ENCODE measurements around the gene MRPS10.

MRPS10 gene

GRCh38 chr6:42232035-42232434 is 14.4 kb upstream of the MRPS10 start:
- no peak for ATAC-seq
- TF ChIP-seq TSHZ2 (CRISPR knock-in tag; IDR thresholded peaks at IDR 0.05) (no peak), ZFP30 (CRISPR knock-in tag; IDR thresholded peaks at IDR 0.05) (no peak), ZFP3 (CRISPR knock-in tag; IDR thresholded peaks at IDR 0.05) (no peak), ZNF8 (CRISPR knock-in tag; IDR thresholded peaks at IDR 0.05) (no peak), CREB5 (CRISPR knock-in tag; IDR thresholded peaks at IDR 0.05; ENCODE audit: low read depth) (no peak), ISL1 (CRISPR knock-in tag; IDR thresholded peaks at IDR 0.05) (no peak), TOX (CRISPR knock-in tag; IDR thresholded peaks at IDR 0.05; ENCODE audit: borderline replicate concordance) (no peak), ZNF565 (CRISPR knock-in tag; conservative IDR thresholded peaks at IDR 0.05; ENCODE audit: low read depth) (no peak), TCF4 (CRISPR knock-in tag; IDR thresholded peaks at IDR 0.05; ENCODE audit: borderline replicate concordance) (no peak), ARNTL (CRISPR knock-in tag; IDR thresholded peaks at IDR 0.05; ENCODE audit: borderline replicate concordance, low read depth) (no peak), ZNF70 (CRISPR knock-in tag; IDR thresholded peaks at IDR 0.05) (no peak), OSR1 (CRISPR knock-in tag; IDR thresholded peaks at IDR 0.05) (no peak), POU6F1 (CRISPR knock-in tag; IDR thresholded peaks at IDR 0.05; ENCODE audit: borderline replicate concordance, low read depth) (no peak), PATZ1 (CRISPR knock-in tag; IDR thresholded peaks at IDR 0.05; ENCODE audit: borderline replicate concordance) (no peak), ZC3H10 (CRISPR knock-in tag; IDR thresholded peaks at IDR 0.05) (no peak), BACH2 (CRISPR knock-in tag; IDR thresholded peaks at IDR 0.05; ENCODE audit: borderline replicate concordance) (no peak), PPARA (CRISPR knock-in tag; IDR thresholded peaks at IDR 0.05; ENCODE audit: borderline replicate concordance) (no peak), GLIS3 (CRISPR knock-in tag; IDR thresholded peaks at IDR 0.05) (no peak)

- peak; percentile 40 for ATAC-seq
- TF ChIP-seq ARNTL (CRISPR knock-in tag; IDR thresholded peaks at IDR 0.05; ENCODE audit: borderline replicate concordance, low read depth) (no peak), TSHZ2 (CRISPR knock-in tag; IDR thresholded peaks at IDR 0.05) (no peak), OSR1 (CRISPR knock-in tag; IDR thresholded peaks at IDR 0.05) (no peak), ZC3H10 (CRISPR knock-in tag; IDR thresholded peaks at IDR 0.05) (no peak), SNAI2 (CRISPR knock-in tag; IDR thresholded peaks at IDR 0.05) (no peak), CREB5 (CRISPR knock-in tag; IDR thresholded peaks at IDR 0.05; ENCODE audit: low read depth) (no peak), CSRNP3 (CRISPR knock-in tag; IDR thresholded peaks at IDR 0.05) (no peak), ZFP3 (CRISPR knock-in tag; IDR thresholded peaks at IDR 0.05) (no peak), TCF4 (CRISPR knock-in tag; IDR thresholded peaks at IDR 0.05; ENCODE audit: borderline replicate concordance) (no peak), ISL1 (CRISPR knock-in tag; IDR thresholded peaks at IDR 0.05) (no peak), POU6F1 (CRISPR knock-in tag; IDR thresholded peaks at IDR 0.05; ENCODE audit: borderline replicate concordance, low read depth) (no peak), ZNF8 (CRISPR knock-in tag; IDR thresholded peaks at IDR 0.05) (no peak), ZNF565 (CRISPR knock-in tag; conservative IDR thresholded peaks at IDR 0.05; ENCODE audit: low read depth) (no peak), BACH2 (CRISPR knock-in tag; IDR thresholded peaks at IDR 0.05; ENCODE audit: borderline replicate concordance) (no peak), CSDC2 (CRISPR knock-in tag; IDR thresholded peaks at IDR 0.05) (no peak)
Observed at GRCh38 chr6:42230345-42231321, 13.0 kb upstream of the MRPS10 start.

All from SK-N-SH treated with all-trans-retinoic acid at 6 μM for 48 hours (cell line).